ENCODE data around the gene CCDC57. TPM values are rescaled to one million over a fixed set of nuclear protein-coding genes. Genes with fewer than 3 reads are reported as not detected.

Gene CCDC57
- total RNA-seq, 1 donor from 2014 or later, result 15.0 TPM

GRCh38 chr17:82158825-82159224 lies 53.8 kb downstream of the CCDC57 start:
- Histone ChIP-seq H3K36me3 (no peaks in the 10 kb centered on the region), H3K9me3 (ENCODE audit: low read depth) (no peaks in the 10 kb centered on the region), H3K79me2 (ENCODE audit: low read depth) (no peaks in the 10 kb centered on the region), H3K9ac (no peak overlapping the region), H2AFZ (replicated peaks) (no peak overlapping the region), H3K27ac (no peak overlapping the region), H3K27me3 (no peaks in the 10 kb centered on the region), H3K4me3 (no peak overlapping the region), H3K4me2 (no peak overlapping the region), H3F3A (ENCODE audit: low read depth) (no peaks in the 10 kb centered on the region), H4K20me1 (ENCODE audit: low read depth) (no peaks in the 10 kb centered on the region), H3K4me1 (no peaks in the 10 kb centered on the region)
- Mint-ChIP-seq H3K4me3 (no peak overlapping the region), H3K27ac (no peak overlapping the region), H3K4me1 (peaks cover under 1% of the 10 kb centered on the region), H3K9me3 (no peaks in the 10 kb centered on the region), H3K27me3 (ENCODE audit: insufficient read depth, low read depth) (peaks cover 2% of the 10 kb centered on the region), H3K36me3 (peaks cover 17% of the 10 kb centered on the region)
- no peak for TF ChIP-seq EZH2phosphoT487 (IDR thresholded peaks at IDR 0.05)
- no peak for TF ChIP-seq CTCF (IDR thresholded peaks at IDR 0.05)
- no peak for TF ChIP-seq EZH2 (IDR thresholded peaks at IDR 0.05)
- DNase-seq (ENCODE audit: low spot score), result no peak

GRCh38 chr17:82157046-82158035 lies 55.3 kb downstream of the CCDC57 start:
- H3K4me1 ChIP-seq, result no peaks in the 10 kb centered on the region
- no peaks in the 10 kb centered on the region for H3F3A ChIP-seq (ENCODE audit: low read depth)
- no peaks in the 10 kb centered on the region for H3K9me3 ChIP-seq (ENCODE audit: low read depth)
- H3K9ac ChIP-seq, result no peak overlapping the region
- no peak overlapping the region for H3K4me2 ChIP-seq
- peaks cover 4% of the 10 kb centered on the region for H3K4me1 Mint-ChIP-seq
- peak overlapping the region; percentile 97 for H3K27ac Mint-ChIP-seq
- H3K36me3 Mint-ChIP-seq, result peaks cover 13% of the 10 kb centered on the region
- TF ChIP-seq EZH2 (IDR thresholded peaks at IDR 0.05) (no peak), CTCF (IDR thresholded peaks at IDR 0.05) (no peak), EZH2phosphoT487 (IDR thresholded peaks at IDR 0.05) (no peak)
- H3K27me3 ChIP-seq, result no peaks in the 10 kb centered on the region
- DNase-seq (ENCODE audit: low spot score), result no peak
- no peaks in the 10 kb centered on the region for H3K9me3 Mint-ChIP-seq
- no peaks in the 10 kb centered on the region for H3K79me2 ChIP-seq (ENCODE audit: low read depth)
- no peak overlapping the region for H3K4me3 Mint-ChIP-seq
- H3K27me3 Mint-ChIP-seq (ENCODE audit: insufficient read depth, low read depth), result no peaks in the 10 kb centered on the region
- no peaks in the 10 kb centered on the region for H4K20me1 ChIP-seq (ENCODE audit: low read depth)
- H3K27ac ChIP-seq, result no peak overlapping the region
- H3K36me3 ChIP-seq, result no peaks in the 10 kb centered on the region
- H2AFZ ChIP-seq (replicated peaks), result no peak overlapping the region
- no peak overlapping the region for H3K4me3 ChIP-seq

DNA sequence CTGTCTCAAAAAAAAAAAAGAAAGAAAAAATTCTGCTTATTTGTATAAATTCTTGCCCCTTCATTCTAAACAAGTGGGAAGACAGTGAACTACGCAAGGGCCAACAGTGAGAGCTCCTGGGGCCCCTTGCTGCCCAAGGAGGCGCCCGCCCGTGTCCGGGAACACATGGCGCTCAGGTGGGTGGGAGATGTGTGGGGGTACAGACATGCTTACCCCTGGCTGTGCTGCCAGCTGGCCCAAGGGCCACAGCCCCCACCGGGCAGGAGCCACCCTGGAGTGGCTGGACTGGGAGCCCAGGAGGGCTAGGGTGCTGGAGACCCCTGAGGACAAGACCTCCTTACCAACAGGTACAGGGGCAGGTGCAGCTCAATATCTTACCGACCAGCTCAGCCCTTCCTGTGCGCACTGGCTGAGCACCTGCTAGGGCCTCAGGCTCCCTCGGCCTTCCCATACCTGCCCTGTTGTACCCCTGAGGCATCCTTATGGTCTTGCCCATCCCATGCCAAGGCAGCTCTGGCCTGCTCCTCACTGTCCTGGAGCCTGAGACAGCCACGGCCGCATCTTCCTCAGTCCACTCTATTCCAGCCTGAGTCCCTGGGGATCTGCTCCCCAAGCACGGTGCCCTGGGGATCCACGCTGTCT lies 56.2 kb downstream of the CCDC57 start:
- no peak overlapping the region for H3K9ac ChIP-seq
- H3K27me3 ChIP-seq, result no peaks in the 10 kb centered on the region
- no peaks in the 10 kb centered on the region for H3K9me3 Mint-ChIP-seq
- H2AFZ ChIP-seq (replicated peaks), result no peak overlapping the region
- H3K27ac Mint-ChIP-seq, result peak overlapping the region; percentile 91
- H3K4me3 Mint-ChIP-seq, result no peak overlapping the region
- no peaks in the 10 kb centered on the region for H3K9me3 ChIP-seq (ENCODE audit: low read depth)
- no peak overlapping the region for H3K4me2 ChIP-seq
- H4K20me1 ChIP-seq (ENCODE audit: low read depth), result no peaks in the 10 kb centered on the region
- no peak overlapping the region for H3K4me3 ChIP-seq
- TF ChIP-seq EZH2 (IDR thresholded peaks at IDR 0.05) (no peak), CTCF (IDR thresholded peaks at IDR 0.05) (no peak), EZH2phosphoT487 (IDR thresholded peaks at IDR 0.05) (no peak)
- H3F3A ChIP-seq (ENCODE audit: low read depth), result peaks cover 1% of the 10 kb centered on the region
- H3K36me3 Mint-ChIP-seq, result peaks cover 11% of the 10 kb centered on the region
- no peaks in the 10 kb centered on the region for H3K79me2 ChIP-seq (ENCODE audit: low read depth)
- no peaks in the 10 kb centered on the region for H3K4me1 ChIP-seq
- peaks cover 4% of the 10 kb centered on the region for H3K4me1 Mint-ChIP-seq
- H3K27ac ChIP-seq, result no peak overlapping the region
- no peak for DNase-seq (ENCODE audit: low spot score)
- H3K27me3 Mint-ChIP-seq (ENCODE audit: insufficient read depth, low read depth), result no peaks in the 10 kb centered on the region
- H3K36me3 ChIP-seq, result no peaks in the 10 kb centered on the region
